ENCODE measurements around the gene KIF1A.

The KIF1A gene

GRCh38 chr2:240767341-240767740 is 52.7 kb downstream of the KIF1A start:
- no peak for DNase-seq (ENCODE audit: low spot score)

GRCh38 chr2:240766072-240766471 is 53.9 kb downstream of the KIF1A start:
- DNase-seq (ENCODE audit: low spot score): no peak

GRCh38 chr2:240765007-240765406 is 55.0 kb downstream of the KIF1A start:
- no peak for DNase-seq (ENCODE audit: low spot score)

- no peak for DNase-seq (ENCODE audit: low spot score)
These were observed 55.4 kb downstream of the KIF1A start for GRCh38 chr2:240764605-240765004.

GRCh38 chr2:240762971-240763370 is 57.0 kb downstream of the KIF1A start:
- no peak for DNase-seq (ENCODE audit: low spot score)

GRCh38 chr2:240762249-240762648 is 57.8 kb downstream of the KIF1A start:
- no peak for DNase-seq (ENCODE audit: low spot score)

GRCh38 chr2:240760576-240761246 is 59.3 kb downstream of the KIF1A start:
- no peak for DNase-seq (ENCODE audit: low spot score)

- DNase-seq (ENCODE audit: low spot score): no peak
These were observed 59.9 kb downstream of the KIF1A start for GRCh38 chr2:240760121-240760520.

GRCh38 chr2:240759459-240759858 is 60.6 kb downstream of the KIF1A start:
- DNase-seq (ENCODE audit: low spot score): no peak

GRCh38 chr2:240757086-240757614 is 62.9 kb downstream of the KIF1A start:
- DNase-seq (ENCODE audit: low spot score): no peak

GRCh38 chr2:240752209-240752608 is 67.8 kb downstream of the KIF1A start:
- no peak for DNase-seq (ENCODE audit: low spot score)

GRCh38 chr2:240750409-240750808 is 69.6 kb downstream of the KIF1A start:
- no peak for DNase-seq (ENCODE audit: low spot score)

- DNase-seq (ENCODE audit: low spot score): no peak
These were observed 70.5 kb downstream of the KIF1A start for GRCh38 chr2:240749516-240749915.

- no peak for DNase-seq (ENCODE audit: low spot score)
These were observed 72.8 kb downstream of the KIF1A start for GRCh38 chr2:240747256-240747655.

GRCh38 chr2:240746671-240747070 is 73.3 kb downstream of the KIF1A start:
- no peak for DNase-seq (ENCODE audit: low spot score)

- DNase-seq (ENCODE audit: low spot score): no peak
These were observed 74.1 kb downstream of the KIF1A start for GRCh38 chr2:240745962-240746361.

- no peak for DNase-seq (ENCODE audit: low spot score)
These were observed 74.6 kb downstream of the KIF1A start for GRCh38 chr2:240745456-240745855.

- DNase-seq (ENCODE audit: low spot score): no peak
These were observed 77.4 kb downstream of the KIF1A start for GRCh38 chr2:240742602-240743095.

- no peak for DNase-seq (ENCODE audit: low spot score)
These were observed 78.9 kb downstream of the KIF1A start for GRCh38 chr2:240741091-240741490.

- no peak for DNase-seq (ENCODE audit: low spot score)
These were observed 80.2 kb downstream of the KIF1A start for GRCh38 chr2:240739797-240740196.

GRCh38 chr2:240737958-240738357 is 82.1 kb downstream of the KIF1A start:
- no peak for DNase-seq (ENCODE audit: low spot score)

- DNase-seq (ENCODE audit: low spot score): no peak
These were observed 82.5 kb downstream of the KIF1A start for GRCh38 chr2:240737512-240737911.

GRCh38 chr2:240736281-240737250 is 83.5 kb downstream of the KIF1A start:
- no peak for DNase-seq (ENCODE audit: low spot score)

Measured in ecto neural progenitor cell (in vitro differentiated cells).